Panc1 (cell line): ENCODE results near the gene COG8. TPM values are rescaled to one million over a fixed set of nuclear protein-coding genes. Genes with fewer than 3 reads are reported as not detected.

Experiments used
- ATAC-seq: fragments of 200-7000 bp; cut with Tn5 transposase; 2 replicates; pipeline ENCODE4 v1.9.1; 2020; ENCODE audit warnings: mild to moderate bottlenecking, moderate library complexity
- BruUV-seq: library from RNA; stranded (reverse); fragments of 400-500 nt; replicated peaks from 2 replicates; lab custom pipeline; 2021; lab: Mats Ljungman, UMichigan
- CTCF ChIA-PET: fragments of 300-600 bp; sonication (Branson Sonifier 250); formaldehyde crosslinking; loops from one replicate; lab custom pipeline; 2022; ENCODE audit warnings: antibody characterized with exemption; lab: Charles Lee
- POLR2A ChIA-PET: fragments of 300-600 bp; sonication (Branson Sonifier 250); formaldehyde crosslinking; loops from one replicate; lab custom pipeline; 2022; ENCODE audit warnings: antibody characterized with exemption; lab: Charles Lee
- DNase-seq: peaks from one replicate; pipeline ENCODE4 v3.0.0-alpha.2; 2010; ENCODE audit warnings: low read depth, low spot score
- H3K27ac ChIP-seq: 2 replicates; pipeline ENCODE4 v1.5.1; 2011; ENCODE audit warnings: mild to moderate bottlenecking, low read length, inconsistent platforms
- H3K27me3 ChIP-seq: fragments of 200-500 bp; sonication (Bioruptor generic); 2 replicates; pipeline ENCODE4 v1.6.0; 2014; ENCODE audit warnings: low read length, inconsistent platforms; ENCODE audit not compliant: control insufficient read depth, insufficient read depth
- H3K36me3 ChIP-seq: fragments of 200-500 bp; sonication (Bioruptor generic); 2 replicates; pipeline ENCODE4 v1.5.1; 2014; ENCODE audit warnings: inconsistent platforms, mild to moderate bottlenecking, low read length, moderate library complexity; ENCODE audit not compliant: control insufficient read depth, insufficient read depth
- H3K4me1 ChIP-seq: 2 replicates; pipeline ENCODE4 v1.5.1; 2011; ENCODE audit warnings: inconsistent platforms, mild to moderate bottlenecking, low read length, moderate library complexity; ENCODE audit not compliant: control insufficient read depth, insufficient read depth
- H3K4me3 ChIP-seq, 2 experiments: 2 replicates each; pipeline ENCODE4 v1.5.1; 2011 to 2012; ENCODE audit warnings: low read depth in 2 of 2, low read length in 2 of 2, mild to moderate bottlenecking in 2 of 2, inconsistent platforms in 1 of 2, moderate library complexity in 1 of 2
- H3K9me3 ChIP-seq: fragments of 200-500 bp; sonication (Bioruptor generic); 2 replicates; pipeline ENCODE4 v1.5.1; 2014; ENCODE audit warnings: low read depth, mild to moderate bottlenecking, inconsistent platforms, low read length, moderate library complexity; ENCODE audit not compliant: control insufficient read depth, insufficient read depth
- POLR2AphosphoS5 ChIP-seq: IDR thresholded peaks from 2 replicates; pipeline ENCODE4 v1.6.1; 2012; ENCODE audit warnings: mild to moderate bottlenecking, low read depth, low read length, moderate library complexity
- SIN3A ChIP-seq: IDR thresholded peaks from 2 replicates; pipeline ENCODE4 v1.6.1; 2012; ENCODE audit warnings: low read depth, mild to moderate bottlenecking, low read length, moderate library complexity, borderline replicate concordance; ENCODE audit not compliant: insufficient read depth
- TCF7L2 ChIP-seq: IDR thresholded peaks from 2 replicates; pipeline ENCODE4 v1.6.1; 2011; ENCODE audit warnings: mild to moderate bottlenecking, low read depth, low read length, inconsistent platforms
- in situ Hi-C: cut with HindIII; loops from 2 replicates; pipeline ENCODE4 v1.10.0; 2016; ENCODE audit warnings: low sequenced_read_pairs, low pct_unique_long_range_greater_than_20kb
- intact Hi-C: fragments of 100-400 bp; cut with micrococcal nuclease; formaldehyde crosslinking; loops from one replicate; pipeline ENCODE4 v1.10.0; 2022; ENCODE audit not compliant: unreplicated experiment
- total RNA-seq: library from RNA; stranded (reverse); gene quantifications from one replicate; pipeline ENCODE4 v1.2.1, GENCODE V29; 2021; ENCODE audit not compliant: unreplicated experiment
- TF ChIP-seq, protein P1 (sequence below), 2 experiments: IDR thresholded peaks; 2 replicates each; pipeline ENCODE4 v1.6.1; 2011 to 2012; ENCODE audit warnings: low read depth in 2 of 2, control low read depth in 1 of 2, low read length in 1 of 2, mild to moderate bottlenecking in 1 of 2, moderate library complexity in 1 of 2; ENCODE audit not compliant: insufficient read depth in 1 of 2
- TF ChIP-seq, protein P2 (sequence below): fragments of 450-650 bp; IDR thresholded peaks from 2 replicates; pipeline ENCODE4 v1.5.1; 2017; ENCODE audit warnings: mild to moderate bottlenecking

Gene COG8
- total RNA-seq, 1 experiment from 2014 or later = 30.5 TPM

DNA sequence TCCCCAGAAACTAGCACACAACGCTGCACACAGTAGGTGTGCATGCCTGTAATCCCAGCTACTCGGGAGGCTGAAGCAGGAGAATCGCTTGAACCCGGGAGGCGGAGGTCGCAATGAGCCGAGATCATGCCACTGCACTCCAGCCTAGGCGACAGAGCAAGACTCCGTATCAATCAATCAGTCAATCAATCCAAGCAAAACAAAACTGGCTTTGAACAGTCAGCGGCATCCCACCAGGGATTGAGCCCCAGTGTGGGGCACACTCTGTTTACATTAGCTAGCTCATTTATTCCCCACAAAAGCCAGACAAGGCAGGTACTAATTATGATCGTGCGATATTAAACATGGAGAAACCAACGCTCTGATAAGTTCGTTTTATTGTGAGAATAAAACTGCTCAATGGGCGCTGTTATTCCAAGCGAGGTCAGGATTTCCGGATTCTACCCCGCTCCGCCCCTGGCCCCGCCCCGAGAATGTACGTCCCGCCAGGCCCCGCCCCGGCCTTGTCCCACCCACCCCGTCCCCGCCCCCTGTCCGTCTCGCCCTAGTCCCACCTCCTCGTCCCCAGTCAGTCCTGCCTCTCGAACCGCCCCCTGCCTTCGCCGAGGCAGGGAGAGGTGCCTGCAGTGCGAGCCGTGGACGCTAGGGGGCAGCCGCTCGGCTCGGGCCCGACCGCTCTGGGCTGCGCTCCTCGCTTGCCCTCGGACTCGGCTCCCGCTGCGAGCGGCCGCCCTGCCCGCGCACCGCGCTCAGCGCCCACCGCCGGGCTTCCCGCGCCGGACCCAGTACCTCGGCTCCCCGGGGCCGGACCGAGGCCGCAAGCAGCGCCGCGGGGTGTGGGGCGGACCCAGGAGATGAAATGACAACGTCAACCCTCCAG is 28.5 kb downstream of the COG8 start, which contains the start of gene VPS4A (continued):
- TF ChIP-seq, protein P1, sequence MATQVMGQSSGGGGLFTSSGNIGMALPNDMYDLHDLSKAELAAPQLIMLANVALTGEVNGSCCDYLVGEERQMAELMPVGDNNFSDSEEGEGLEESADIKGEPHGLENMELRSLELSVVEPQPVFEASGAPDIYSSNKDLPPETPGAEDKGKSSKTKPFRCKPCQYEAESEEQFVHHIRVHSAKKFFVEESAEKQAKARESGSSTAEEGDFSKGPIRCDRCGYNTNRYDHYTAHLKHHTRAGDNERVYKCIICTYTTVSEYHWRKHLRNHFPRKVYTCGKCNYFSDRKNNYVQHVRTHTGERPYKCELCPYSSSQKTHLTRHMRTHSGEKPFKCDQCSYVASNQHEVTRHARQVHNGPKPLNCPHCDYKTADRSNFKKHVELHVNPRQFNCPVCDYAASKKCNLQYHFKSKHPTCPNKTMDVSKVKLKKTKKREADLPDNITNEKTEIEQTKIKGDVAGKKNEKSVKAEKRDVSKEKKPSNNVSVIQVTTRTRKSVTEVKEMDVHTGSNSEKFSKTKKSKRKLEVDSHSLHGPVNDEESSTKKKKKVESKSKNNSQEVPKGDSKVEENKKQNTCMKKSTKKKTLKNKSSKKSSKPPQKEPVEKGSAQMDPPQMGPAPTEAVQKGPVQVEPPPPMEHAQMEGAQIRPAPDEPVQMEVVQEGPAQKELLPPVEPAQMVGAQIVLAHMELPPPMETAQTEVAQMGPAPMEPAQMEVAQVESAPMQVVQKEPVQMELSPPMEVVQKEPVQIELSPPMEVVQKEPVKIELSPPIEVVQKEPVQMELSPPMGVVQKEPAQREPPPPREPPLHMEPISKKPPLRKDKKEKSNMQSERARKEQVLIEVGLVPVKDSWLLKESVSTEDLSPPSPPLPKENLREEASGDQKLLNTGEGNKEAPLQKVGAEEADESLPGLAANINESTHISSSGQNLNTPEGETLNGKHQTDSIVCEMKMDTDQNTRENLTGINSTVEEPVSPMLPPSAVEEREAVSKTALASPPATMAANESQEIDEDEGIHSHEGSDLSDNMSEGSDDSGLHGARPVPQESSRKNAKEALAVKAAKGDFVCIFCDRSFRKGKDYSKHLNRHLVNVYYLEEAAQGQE (IDR thresholded peaks at IDR 0.05; ENCODE audit: insufficient read depth in 1 of 2, low read depth in 2 of 2, low read length in 1 of 2) = no peak

DNA sequence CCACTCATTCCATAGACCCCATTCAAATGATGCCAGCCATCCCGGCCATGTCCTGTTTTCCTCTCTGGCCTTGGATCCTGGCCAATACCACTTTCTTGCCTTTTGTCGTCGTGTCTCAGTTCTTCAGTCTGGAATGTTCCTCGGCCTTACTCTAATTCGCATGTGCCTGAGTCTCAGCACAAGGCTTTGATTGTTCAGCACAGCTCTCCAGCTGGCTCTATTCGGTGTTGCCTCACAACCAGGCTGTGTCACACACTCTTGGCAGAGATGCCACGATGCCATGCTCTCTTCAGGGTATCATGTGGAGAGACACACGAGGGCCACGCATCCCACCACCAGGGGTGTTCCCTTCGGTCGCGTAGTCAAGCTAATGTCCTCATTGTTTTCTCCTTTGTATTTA is 30.0 kb downstream of the COG8 start:
- H3K4me3 ChIP-seq = no peak overlapping the region
- intact Hi-C loops = no loop called here
- ChIA-PET CTCF (no interaction called here), POLR2A (no interaction called here)
- ATAC-seq = no peak
- TF ChIP-seq, protein P2, sequence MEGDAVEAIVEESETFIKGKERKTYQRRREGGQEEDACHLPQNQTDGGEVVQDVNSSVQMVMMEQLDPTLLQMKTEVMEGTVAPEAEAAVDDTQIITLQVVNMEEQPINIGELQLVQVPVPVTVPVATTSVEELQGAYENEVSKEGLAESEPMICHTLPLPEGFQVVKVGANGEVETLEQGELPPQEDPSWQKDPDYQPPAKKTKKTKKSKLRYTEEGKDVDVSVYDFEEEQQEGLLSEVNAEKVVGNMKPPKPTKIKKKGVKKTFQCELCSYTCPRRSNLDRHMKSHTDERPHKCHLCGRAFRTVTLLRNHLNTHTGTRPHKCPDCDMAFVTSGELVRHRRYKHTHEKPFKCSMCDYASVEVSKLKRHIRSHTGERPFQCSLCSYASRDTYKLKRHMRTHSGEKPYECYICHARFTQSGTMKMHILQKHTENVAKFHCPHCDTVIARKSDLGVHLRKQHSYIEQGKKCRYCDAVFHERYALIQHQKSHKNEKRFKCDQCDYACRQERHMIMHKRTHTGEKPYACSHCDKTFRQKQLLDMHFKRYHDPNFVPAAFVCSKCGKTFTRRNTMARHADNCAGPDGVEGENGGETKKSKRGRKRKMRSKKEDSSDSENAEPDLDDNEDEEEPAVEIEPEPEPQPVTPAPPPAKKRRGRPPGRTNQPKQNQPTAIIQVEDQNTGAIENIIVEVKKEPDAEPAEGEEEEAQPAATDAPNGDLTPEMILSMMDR = no peak
- TF ChIP-seq SIN3A (no peak), POLR2AphosphoS5 (no peak), TCF7L2 (no peak)
- TF ChIP-seq, protein P1 (IDR thresholded peaks at IDR 0.05; ENCODE audit: insufficient read depth in 1 of 2, low read depth in 2 of 2, low read length in 1 of 2) = no peak
- no peaks in the 10 kb centered on the region for H3K9me3 ChIP-seq
- H3K36me3 ChIP-seq = peaks cover 4% of the 10 kb centered on the region; the same call in 1 of the 2 replicates
- no peaks in the 10 kb centered on the region for H3K27me3 ChIP-seq
- H3K27ac ChIP-seq = no peak overlapping the region
- H3K4me1 ChIP-seq = no peaks in the 10 kb centered on the region
- no peak for DNase-seq
- BruUV-seq = no TSS peak
- in situ Hi-C loops = no loop called here
